Measurements from ENCODE around the gene DENND4A.

DNA sequence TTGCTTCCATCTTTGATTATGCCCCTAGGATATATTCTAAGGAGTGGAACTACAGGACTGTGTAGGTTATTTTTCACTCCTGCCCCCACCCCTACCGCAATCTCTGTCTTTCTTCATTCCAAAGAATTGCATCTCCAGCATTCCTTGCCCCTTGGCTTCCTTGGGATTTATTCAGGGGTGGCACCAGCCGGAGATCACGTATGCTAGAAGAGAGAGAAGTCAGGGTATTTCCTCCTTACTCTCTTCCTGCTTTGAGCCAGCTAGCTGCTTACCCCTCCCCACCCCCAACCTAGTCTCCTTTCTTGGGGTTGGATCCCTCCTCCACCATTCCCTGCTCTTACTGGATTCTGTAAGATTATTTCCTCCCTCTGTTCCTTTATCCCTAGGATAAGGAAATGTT, 35.0 kb upstream of the DENND4A start:
- no peak for TF ChIP-seq ZBTB1 (CRISPR knock-in tag; IDR thresholded peaks at IDR 0.05; ENCODE audit: borderline replicate concordance, low read depth)
- TF ChIP-seq ZNF785 (CRISPR knock-in tag; IDR thresholded peaks at IDR 0.05): no peak
- TF ChIP-seq, protein P1, sequence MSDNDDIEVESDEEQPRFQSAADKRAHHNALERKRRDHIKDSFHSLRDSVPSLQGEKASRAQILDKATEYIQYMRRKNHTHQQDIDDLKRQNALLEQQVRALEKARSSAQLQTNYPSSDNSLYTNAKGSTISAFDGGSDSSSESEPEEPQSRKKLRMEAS (CRISPR knock-in tag; IDR thresholded peaks at IDR 0.05): no peak
- TF ChIP-seq, protein P2, sequence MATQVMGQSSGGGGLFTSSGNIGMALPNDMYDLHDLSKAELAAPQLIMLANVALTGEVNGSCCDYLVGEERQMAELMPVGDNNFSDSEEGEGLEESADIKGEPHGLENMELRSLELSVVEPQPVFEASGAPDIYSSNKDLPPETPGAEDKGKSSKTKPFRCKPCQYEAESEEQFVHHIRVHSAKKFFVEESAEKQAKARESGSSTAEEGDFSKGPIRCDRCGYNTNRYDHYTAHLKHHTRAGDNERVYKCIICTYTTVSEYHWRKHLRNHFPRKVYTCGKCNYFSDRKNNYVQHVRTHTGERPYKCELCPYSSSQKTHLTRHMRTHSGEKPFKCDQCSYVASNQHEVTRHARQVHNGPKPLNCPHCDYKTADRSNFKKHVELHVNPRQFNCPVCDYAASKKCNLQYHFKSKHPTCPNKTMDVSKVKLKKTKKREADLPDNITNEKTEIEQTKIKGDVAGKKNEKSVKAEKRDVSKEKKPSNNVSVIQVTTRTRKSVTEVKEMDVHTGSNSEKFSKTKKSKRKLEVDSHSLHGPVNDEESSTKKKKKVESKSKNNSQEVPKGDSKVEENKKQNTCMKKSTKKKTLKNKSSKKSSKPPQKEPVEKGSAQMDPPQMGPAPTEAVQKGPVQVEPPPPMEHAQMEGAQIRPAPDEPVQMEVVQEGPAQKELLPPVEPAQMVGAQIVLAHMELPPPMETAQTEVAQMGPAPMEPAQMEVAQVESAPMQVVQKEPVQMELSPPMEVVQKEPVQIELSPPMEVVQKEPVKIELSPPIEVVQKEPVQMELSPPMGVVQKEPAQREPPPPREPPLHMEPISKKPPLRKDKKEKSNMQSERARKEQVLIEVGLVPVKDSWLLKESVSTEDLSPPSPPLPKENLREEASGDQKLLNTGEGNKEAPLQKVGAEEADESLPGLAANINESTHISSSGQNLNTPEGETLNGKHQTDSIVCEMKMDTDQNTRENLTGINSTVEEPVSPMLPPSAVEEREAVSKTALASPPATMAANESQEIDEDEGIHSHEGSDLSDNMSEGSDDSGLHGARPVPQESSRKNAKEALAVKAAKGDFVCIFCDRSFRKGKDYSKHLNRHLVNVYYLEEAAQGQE (IDR thresholded peaks at IDR 0.05; ENCODE audit: borderline replicate concordance): no peak
- TF ChIP-seq, protein P2 (CRISPR knock-in tag; IDR thresholded peaks at IDR 0.05; ENCODE audit: low read depth): no peak
- no peak for TF ChIP-seq EHMT2 (IDR thresholded peaks at IDR 0.05)
- TF ChIP-seq RBBP5 (IDR thresholded peaks at IDR 0.05; ENCODE audit: borderline replicate concordance, insufficient read depth, low read length, poor library complexity, severe bottlenecking): no peak
- TF ChIP-seq BRD4 (IDR thresholded peaks at IDR 0.05): no peak
